Stimulated activated CD8-positive, alpha-beta memory T cell treated with anti-CD3 and anti-CD28 coated beads, Interleukin-7, amount 100 ng/mL, for 24 hours (primary cell): ENCODE results near the gene DLG1.
"Not testable (repeated sequence)": the region's sequence is repeated elsewhere in the genome, so short reads cannot be mapped to it uniquely, and the experiment has no call there.

Experiments
- DNase-seq: peaks from one replicate; pipeline ENCODE4 v3.0.0-alpha.2; 2020; ENCODE audit warnings: low read depth

Gene DLG1

DNA sequence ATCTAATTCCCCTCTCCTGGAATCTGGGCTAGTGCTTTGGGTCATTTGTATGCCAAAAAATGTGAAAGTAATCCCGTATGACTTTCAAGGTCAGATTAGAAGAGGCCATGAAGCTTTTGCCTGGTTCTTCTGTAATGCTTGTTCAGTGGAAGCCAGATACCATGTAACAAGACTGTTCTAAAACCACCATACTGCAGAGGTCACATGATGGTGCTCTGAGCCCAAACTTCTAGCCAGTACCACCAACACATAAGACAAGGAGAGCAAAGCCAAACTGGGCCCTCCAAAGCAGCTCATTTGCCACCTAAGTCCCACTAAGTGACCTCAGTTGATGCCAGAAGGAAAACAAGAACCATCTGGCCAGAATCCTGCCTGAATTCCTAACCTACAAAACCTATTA lies 204.5 kb downstream of the DLG1 start:
- DNase-seq: no peak

- DNase-seq: no peak
These were observed 210.0 kb downstream of the DLG1 start for GRCh38 chr3:197088370-197088769.

GRCh38 chr3:197085137-197085536 lies 213.3 kb downstream of the DLG1 start:
- no peak for DNase-seq

DNA sequence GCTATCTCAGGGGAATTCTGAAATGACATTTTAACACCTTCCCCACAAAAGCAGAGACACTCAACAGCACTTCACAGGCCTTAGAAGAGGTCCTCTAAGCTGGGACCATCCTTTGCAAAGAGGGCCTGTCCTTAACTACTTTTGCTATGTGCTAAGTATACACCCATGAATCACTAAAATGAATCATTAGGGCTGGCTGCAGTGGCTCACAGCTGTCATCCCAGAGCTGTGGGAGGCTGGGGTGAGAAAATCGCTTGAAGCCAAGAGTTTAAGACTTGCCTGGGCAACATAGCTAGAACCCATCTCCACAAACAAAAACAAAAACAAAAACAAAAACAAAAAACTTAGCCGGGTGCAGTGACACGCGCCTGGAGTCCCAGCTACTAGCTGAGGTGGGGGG lies 214.9 kb downstream of the DLG1 start:
- DNase-seq: no peak

DNA sequence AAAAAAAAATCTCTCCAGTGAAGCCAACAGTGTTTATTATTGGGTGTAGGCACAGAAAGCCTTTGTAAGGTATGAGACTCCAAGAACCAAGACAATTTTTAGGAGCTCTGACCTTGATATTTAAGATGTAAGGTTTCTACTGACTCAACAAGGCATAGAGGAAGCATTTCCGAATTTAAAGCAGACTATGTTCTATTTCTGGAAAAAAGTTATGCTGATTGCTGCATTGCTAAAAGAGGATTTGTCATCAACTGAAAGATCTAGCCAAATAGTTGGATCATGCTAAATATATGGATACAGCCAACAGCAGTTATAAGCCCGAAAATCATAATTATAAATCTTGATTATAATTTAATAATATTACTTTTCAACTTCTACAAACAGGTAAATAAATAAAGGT lies 215.5 kb downstream of the DLG1 start:
- no peak for DNase-seq

- no peak for DNase-seq
These were observed 218.1 kb downstream of the DLG1 start for GRCh38 chr3:197080344-197080743.

- no peak for DNase-seq
These were observed 222.0 kb downstream of the DLG1 start for GRCh38 chr3:197076415-197076814.

DNA sequence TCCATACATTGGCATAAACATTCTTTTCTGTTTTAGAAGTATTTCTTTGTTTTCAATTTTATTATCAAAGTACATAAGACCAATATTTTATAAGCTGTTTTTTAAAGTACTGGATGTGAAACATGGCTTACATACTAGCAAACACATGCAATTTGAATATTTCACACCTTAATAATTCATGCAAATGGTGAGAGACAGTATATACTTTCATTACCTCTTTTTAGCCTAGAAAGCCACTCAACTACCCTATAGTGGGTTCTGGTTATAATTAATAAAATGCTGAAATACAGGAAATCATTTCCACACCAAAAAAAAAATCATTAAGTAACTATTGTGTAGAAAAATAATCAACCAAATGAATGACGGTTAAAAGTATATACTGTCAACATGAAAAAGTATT lies 230.3 kb downstream of the DLG1 start:
- DNase-seq: no peak

DNA sequence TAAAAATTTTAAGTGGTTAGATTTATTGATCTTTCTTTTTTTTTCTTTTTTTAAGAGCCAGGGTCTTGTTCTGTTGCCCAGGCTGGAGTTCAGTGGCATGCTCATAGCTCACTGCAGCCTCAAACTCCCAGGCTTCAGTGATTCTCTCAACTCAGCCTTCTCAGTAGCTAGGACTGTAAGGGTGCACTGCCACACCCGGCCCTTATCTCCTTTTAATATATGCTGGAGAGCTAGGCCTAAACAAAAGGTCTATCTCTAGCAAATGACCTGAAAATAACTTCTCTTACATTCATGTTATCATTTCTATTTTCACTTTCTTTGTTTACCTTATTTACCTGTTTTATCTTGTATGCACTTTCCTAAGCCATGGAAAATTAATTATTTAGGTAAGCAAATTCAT lies 233.6 kb downstream of the DLG1 start:
- no peak for DNase-seq

GRCh38 chr3:197062446-197062845 lies 236.0 kb downstream of the DLG1 start:
- no peak for DNase-seq

- DNase-seq: not testable (repeated sequence)
These were observed 246.8 kb downstream of the DLG1 start for GRCh38 chr3:197051637-197052036.

DNA sequence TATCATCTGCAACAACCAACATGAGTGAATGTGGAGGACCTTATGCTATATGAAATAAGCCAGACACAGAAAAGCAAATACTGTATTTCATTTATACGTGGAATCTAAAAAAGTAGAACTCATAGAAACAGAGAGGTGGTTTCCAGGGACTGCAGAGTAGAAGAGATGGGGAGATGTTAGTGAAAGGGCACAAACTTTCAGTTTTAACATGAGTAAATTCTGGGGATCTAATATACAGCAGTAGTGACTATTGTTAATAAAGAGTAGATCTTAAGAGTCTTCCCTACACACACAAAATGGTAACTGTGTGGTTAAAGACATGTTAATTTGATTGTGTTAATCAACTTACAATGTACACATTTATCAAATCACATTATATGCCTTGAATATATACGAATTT lies 247.9 kb downstream of the DLG1 start:
- no peak for DNase-seq

GRCh38 chr3:197042539-197042938 lies 255.9 kb downstream of the DLG1 start:
- DNase-seq: no peak

DNA sequence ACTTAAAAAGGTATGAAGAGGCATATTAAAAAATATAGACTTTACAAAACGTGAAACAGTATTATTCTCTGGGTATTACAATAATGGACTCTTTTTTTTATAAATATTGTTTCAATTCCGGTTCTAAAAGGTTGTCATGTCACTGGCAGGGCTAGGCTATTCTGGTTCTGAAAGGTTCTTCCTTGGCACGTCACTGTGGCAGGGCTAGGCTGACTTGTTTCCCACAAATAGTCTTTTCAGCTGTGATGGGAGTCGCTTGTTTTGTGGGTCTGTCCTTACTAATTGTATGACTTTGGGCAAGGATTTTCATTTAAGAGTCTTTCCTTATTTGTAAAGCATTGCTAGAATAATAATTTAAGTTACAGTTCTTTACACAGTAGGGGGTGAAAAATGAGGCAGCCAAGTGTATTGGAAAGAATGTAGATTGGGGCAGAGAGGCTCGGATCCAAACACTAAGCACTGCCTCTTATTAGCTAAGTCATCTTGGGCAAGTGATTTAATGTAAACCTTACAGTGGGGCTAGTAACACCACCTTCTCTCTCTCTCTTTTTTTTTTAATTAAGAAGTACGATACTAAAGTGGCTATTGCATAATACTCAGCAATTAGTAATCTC lies 256.4 kb downstream of the DLG1 start:
- no peak for DNase-seq

- DNase-seq: no peak
These were observed 257.8 kb downstream of the DLG1 start for GRCh38 chr3:197040658-197041057.

- DNase-seq: no peak
These were observed 259.5 kb downstream of the DLG1 start for GRCh38 chr3:197038679-197039462.

GRCh38 chr3:197035577-197035976 lies 262.8 kb downstream of the DLG1 start:
- DNase-seq: no peak

GRCh38 chr3:197034778-197035177 lies 263.6 kb downstream of the DLG1 start:
- DNase-seq: not testable (repeated sequence)

- not testable (repeated sequence) for DNase-seq
These were observed 264.6 kb downstream of the DLG1 start for GRCh38 chr3:197033764-197034163.

- no peak for DNase-seq
These were observed 266.8 kb downstream of the DLG1 start for GRCh38 chr3:197031315-197032285.

- DNase-seq: no peak
These were observed 267.8 kb downstream of the DLG1 start for GRCh38 chr3:197030379-197031314.
